RKO (cell line): ENCODE data around the gene FAAP24.
"Not testable (repeated sequence)": the region's sequence is repeated elsewhere in the genome, so short reads cannot be mapped to it uniquely, and the experiment has no call there.

Source experiments
- DNase-seq: peaks from one replicate; pipeline ENCODE4 v3.0.0-alpha.2; 2016; ENCODE audit warnings: low spot score

Gene FAAP24, protein sequence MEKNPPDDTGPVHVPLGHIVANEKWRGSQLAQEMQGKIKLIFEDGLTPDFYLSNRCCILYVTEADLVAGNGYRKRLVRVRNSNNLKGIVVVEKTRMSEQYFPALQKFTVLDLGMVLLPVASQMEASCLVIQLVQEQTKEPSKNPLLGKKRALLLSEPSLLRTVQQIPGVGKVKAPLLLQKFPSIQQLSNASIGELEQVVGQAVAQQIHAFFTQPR

DNA sequence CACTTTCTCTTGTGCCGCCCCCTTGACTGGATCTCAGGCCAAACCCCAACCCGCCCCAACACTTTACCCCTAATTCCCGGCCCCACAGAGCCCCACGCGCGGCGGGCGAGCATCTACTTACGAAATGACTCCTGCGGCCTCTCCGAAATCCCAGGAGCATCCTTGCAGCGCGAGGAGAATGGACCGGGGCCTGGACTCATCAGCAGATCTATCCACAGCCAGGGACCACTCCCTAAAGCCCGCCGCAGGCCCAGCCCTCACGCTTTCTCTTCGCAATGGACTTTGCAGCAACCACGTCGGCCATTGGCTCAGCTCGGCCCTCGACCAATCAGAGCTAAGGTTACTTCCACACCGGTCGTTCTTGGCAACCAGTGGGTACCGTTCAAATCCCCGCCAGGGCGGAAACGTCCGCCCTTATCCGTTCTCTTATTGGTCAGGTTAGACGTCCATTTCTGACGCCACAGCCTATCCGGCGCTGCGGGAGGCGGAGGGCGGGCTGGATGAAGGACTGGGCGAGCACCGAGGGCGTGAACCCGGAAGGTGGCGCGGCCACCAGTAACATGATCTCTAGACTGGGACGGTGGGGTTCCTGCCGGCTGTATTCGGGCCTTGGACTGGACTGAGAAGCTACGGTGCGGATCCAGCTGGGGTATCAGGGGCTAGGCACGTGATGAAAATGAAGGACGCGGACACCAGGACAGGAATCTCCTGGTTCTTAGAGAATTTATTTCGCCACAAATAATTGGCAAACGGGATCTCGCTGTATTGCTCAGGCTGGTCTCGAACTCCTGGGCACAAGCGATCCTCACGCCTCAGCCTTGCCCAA, at the start of gene FAAP24, which contains the start of gene CEP89:
TSS of gene FAAP24 (plus strand) at position 528 of the 826 bp plus-strand sequence. CDS start 955 bp downstream, outside the sequence.
TSS of gene CEP89 (minus strand) at position 244 of the 826 bp plus-strand sequence. CDS start at position 160, 84 bp downstream.
- peak; percentile 99 for DNase-seq

DNA sequence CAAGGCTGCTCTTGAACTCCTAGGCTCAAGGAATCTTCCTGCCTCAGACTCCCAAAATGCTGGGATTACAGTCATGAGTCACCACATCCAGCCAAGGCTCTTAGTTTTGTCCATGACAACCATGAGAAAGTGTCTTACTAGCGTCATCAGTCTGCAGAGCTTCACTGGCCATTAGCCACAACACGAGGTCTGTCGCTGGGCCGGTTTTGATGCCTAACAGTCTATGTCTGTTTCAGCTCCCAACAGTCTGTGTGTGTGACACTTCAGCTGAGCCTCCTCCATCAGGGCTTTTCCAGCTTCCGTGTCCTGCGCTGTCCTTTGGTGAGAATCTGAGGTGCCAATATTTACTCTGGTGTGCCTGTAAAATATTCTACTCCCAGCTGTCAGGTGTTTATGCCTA, 47.8 kb upstream of the FAAP24 start:
- DNase-seq, result peak; percentile 16

DNA sequence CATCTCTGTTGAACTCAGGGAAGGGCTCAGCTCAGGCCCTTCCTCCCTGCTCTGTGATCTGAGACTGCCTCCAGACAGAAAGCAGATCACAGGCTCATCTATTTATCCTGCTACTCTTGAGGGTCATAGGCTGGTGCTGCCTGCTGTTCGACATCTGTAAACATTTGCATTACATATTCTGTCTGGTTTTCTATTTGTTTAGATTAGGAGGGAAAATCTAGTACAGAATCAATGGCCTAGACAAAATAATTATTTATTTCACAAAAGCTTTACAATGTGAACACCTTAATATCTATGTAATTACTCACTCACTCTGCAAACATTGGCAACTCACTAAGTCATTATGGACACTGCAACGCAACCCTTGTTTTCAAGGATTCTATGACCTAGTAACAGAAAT, 43.2 kb upstream of the FAAP24 start:
- no peak for DNase-seq

DNA sequence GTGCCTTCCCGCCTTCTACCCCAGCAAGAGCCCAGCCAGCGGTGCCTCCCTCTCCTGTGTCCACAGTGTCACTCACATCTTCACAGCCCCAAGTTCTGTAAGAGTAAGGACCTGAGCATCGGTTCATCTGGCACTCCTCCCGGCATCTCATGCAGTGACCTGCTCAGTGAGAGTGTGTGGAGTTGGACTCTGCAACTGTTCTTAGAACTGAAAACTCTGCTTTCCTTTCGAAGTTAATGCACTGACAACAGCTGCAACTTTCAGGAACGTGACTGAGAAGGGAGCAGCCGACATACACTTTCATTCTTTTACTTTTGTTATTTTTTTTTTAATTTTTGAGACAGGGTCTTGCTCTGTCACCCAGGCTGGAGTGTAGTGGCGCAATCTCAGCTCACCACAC, 41.5 kb upstream of the FAAP24 start:
- no peak for DNase-seq

DNA sequence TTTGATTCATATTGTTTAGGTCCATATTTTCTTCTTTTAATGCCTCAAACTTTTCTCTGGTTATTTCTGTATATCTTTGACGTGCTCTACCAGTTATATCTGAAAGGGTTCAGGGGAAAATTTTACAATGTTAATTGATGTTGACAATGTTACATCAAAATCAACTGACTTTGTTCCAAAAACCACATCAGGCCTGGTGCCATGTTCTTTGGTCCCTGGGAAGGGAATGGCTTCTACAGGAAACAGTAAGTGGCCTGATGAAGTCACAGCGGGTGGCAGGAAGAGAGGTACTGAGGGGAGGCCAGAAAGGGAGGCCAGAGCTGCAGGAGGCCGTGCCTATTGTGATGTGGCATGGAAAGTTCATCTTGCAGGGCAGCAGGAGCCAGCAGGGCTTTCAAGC, 38.5 kb upstream of the FAAP24 start:
- DNase-seq, result no peak

DNA sequence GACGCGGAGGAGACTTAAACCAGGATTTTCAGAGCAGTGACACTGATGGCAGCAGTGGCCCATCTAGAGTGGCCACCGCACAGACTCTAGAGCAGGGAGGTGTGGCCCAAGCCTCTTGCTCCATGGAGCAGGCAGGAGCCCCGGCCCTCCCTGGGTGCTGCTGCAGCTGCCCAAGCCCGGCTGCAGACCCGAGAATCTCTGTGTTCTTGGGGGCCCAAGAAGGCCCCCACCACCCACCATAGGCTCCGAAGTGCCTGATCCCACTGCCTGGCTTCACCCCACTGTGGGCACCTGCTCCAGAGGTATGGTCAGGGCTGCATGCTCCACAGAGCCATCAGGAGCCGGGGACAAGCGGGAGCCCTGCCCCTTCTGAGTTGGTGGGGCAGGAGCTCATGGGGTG, 36.4 kb upstream of the FAAP24 start:
- no peak for DNase-seq

DNA sequence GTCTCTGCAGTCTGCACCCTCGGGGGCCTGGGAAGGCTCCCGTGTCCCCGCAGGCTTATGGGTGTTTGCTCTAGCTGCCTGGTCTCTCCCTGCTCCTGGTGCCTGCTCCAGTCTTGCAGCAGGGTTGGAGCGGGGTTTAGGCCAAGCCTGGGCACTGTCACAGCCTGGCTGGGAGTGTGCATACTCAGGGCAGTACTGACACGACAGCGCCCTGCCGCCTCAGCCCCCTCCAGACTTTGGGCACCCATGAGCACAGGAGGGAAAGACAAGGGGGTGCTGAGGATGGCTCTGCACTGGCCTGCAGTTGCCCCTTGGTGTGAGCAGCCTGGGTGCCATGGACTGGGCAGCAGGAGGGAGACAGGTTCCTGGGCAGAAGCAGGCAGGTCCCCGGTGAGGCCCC, 36.0 kb upstream of the FAAP24 start:
- DNase-seq, result no peak

DNA sequence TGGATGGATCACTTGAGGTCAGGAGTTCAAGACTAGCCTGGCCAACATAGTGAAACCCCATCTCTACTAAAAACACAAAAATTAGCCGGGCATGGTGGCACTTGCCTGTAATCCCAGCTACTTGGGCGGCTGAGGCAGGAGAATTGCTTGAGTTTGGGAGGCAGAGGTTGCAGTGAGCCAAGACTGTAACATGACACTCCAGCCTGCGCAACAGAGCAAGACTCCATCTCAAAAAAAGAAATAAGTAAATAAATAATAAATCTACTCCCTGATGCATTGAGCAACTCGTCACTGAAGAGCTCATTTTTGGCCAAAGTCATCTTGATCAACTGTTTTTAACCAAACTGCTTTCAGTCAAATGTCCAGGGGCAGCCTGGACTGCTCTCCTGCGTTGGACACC, 30.8 kb upstream of the FAAP24 start:
- DNase-seq, result not testable (repeated sequence)

DNA sequence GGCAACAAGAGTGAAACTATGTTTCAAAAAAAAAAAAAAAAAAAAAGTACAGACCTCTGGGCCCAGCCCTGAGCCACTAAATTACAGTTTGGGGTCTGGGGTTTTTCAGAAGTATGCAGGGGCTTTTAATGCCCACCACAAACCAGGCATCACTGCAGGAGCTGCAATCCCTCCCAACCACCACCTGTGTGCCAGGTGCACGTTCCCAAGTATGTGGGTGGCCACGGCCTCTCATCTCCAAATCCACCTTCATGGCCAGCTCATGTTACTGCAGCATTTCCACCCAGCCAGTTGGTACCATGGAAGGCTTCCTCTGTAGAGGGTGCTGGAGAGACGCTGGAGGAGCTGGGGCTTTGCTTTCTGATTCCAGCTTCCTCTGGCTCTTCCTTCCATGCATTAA, 26.8 kb upstream of the FAAP24 start:
- DNase-seq, result no peak

DNA sequence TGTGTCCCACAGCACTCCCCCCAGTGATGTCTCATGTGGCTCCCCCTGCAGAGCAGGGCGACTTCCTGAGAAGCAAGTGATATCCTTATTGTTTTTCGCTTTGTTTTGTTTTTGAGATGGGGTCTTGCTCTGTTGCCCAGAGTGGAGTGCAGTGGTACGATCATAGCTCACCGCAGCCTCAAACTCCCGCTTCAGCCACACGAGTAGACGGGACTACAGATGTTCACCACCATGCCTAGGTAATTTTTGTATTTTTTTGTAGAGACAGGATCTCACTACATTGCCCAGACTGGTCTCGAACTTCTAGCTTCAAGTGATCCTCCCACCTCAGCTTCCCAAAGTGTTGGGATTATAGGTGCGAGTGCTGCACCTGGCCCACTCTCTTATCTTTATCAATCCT, 5.3 kb upstream of the FAAP24 start:
- no peak for DNase-seq

DNA sequence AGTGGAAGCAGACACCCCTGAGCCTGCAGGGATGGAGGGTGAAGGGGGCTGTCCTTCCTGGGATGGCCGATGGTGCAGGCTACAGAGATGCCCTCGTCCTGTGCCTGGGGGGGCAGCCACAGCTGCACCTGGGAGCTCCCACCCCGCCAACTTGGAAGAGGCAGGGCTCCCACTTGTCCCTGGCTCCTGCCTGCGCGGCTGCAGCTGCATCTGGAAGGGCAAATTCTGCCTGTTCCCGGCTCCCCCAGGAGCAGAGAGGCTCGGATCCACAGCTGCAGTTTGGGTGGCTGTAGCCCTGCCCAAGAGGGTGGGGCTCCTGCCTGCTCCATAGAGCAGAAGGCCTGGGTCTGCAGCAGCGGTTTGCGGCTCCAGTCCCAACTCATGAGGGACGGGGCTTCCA, 2.5 kb upstream of the FAAP24 start:
- DNase-seq, result no peak

DNA sequence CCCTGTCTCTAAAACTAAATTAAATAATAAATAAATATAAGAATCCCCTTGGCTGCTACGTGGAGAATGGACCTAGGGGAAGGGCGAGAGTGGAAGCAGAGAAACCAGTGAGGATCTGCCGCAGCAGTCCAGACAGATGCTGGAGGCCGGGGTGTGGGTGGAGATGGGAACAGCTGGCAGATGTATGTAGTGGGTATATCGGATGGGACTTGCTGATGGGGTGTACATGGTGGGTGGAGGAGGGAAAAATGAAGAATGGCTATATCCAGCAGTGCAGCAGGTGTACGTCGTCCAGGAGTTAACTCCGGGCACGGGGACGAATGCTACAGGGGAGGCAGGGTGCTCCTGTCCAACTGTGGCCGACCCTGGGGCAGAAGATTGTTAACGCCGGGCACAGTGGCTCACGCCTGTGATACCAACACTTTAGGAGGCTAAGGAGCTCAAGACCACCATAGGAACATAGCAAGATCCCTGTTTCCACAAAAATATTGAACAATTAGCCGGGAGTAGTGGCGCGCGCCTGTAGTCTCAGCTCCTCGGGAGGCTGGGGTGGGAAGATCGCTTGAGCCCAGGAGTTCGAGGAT, 938 bp upstream of the FAAP24 start:
- DNase-seq, result peak; percentile 3

DNA sequence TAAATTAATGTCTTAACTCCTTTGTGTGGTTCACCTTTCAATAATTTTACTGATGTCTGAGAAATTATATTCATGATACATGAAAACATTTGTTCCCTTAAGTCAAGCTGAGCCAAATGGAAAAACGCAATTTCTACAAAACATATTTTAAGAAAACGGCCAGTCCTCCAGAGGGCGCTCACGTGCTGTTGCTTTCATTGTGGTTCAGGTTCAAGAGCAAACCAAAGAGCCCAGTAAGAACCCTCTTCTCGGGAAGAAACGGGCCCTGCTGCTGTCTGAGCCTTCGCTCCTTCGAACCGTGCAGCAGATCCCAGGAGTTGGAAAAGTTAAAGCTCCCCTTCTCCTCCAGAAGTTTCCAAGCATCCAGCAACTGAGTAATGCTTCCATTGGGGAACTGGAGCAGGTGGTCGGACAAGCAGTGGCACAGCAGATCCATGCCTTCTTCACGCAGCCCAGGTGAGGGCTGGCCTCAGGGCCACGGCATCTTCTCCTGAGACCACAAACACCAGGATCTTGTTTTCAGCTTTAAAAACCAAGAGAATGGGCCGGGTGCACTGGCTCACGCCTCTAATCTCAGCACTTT, 4.3 kb downstream of the FAAP24 start:
- peak; percentile 70 for DNase-seq

DNA sequence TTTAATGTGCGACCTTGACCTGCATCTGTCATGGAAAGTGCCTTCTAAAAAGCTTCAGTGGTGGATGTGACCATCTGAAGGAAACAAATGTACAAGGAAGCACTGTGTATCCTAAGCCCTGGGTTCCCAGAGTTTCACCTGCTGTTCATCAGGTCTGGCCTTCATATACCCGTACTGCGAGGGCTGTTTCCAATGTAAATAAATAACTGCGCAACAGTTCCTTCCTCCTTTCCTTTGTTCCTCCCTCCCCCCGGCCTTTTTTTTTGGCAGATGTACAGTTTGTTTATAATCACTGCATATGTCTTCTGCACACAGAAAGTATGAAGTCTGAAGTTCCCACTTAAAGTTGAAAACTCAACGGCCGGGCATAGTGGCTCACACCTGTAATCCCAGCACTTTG, 5.2 kb downstream of the FAAP24 start:
- DNase-seq, result no peak

DNA sequence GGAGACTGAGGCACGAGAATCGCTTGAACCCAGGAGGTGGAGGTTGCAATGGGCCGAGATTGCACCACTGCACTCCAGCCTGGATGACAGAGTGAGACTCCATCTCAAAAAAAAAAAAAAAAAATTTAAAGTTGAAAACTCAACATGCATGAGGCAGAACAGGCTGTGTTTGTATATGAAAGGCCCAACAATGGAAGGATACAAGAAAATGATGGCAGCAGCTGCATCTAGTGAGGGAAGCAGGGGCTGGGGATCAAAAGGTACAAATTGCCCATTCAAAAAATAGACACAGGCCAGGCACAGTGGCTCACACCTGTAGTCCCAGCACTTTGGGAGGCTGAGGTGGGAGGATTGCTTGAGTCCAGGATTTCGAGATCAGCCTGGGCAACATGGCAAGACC, 5.8 kb downstream of the FAAP24 start:
- DNase-seq, result not testable (repeated sequence)

DNA sequence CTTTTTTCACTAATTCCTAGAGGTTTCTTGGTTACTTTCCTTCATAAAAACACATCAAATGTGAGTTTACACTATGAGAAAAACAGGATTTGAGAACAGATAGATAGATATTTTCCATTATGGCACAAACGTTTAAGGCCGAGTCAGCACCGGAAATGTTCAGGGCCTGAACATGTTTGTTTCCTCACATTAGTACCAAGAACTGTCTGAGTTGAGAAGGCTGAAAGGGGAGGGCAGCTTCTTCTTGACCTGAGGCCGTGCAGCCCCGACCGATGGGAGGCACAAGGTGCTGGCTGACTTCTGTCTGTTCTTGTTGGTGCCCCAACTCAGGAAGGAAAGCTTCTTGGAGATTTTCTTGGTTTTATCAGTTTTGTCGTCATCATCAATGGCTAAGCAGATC, 7.8 kb downstream of the FAAP24 start:
- DNase-seq, result not testable (repeated sequence)

DNA sequence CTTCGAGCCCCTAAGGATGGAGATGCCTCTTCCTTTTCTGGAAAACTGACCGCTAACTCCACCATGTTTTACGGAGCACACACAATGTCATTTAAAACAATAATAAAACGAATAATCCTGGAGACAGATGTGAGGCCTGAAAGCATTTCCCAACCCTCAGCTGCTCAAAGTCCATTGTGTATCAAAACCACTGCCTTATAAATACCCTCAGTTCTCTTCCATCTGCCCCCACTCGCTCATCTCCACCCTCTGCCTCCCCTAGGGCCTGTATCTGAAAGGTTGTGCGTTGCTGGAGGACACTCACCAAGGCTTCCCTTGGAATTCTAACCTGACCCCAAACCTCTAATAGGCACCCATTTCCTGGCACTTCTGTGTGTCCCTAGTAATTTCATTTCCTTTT, 10.4 kb downstream of the FAAP24 start:
- DNase-seq, result not testable (repeated sequence)

DNA sequence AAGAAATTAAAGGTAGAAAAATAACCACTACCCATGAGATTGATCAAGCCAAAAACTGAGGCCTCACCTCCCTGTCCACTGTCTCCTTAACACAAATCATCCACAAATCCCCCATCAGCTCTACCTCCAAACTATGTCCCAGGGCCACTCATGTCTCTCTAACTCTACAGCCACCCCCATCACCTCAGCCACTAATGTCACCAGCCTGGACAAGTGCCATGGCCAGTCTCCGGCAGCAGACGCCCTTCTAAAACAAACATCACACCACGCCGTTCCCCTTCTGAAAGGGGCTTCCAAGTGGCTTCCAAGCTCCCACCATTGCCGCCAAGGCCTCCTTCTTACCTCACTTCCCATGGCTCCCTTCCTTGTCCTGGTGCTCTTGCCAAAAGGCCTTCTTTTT, 16.2 kb downstream of the FAAP24 start:
- not testable (repeated sequence) for DNase-seq

DNA sequence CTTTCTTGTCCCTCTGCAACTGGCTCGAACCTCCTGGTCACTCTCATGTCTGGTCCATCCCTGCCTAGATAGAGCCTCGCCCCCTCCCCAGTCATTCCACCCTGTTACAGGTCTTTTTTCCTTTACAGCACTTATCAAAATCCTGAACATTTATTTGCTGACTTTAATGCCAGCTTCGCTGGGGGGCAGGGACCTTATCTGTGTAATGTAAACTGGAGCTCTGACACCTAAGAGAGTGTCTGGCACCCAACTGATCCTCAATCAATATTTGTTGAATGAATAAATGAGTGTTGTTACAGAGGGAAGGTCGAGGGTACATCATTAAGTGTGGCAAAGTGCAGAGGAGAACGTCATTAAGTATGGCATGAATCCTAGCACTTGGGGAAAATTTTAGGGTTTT, 16.7 kb downstream of the FAAP24 start:
- no peak for DNase-seq

DNA sequence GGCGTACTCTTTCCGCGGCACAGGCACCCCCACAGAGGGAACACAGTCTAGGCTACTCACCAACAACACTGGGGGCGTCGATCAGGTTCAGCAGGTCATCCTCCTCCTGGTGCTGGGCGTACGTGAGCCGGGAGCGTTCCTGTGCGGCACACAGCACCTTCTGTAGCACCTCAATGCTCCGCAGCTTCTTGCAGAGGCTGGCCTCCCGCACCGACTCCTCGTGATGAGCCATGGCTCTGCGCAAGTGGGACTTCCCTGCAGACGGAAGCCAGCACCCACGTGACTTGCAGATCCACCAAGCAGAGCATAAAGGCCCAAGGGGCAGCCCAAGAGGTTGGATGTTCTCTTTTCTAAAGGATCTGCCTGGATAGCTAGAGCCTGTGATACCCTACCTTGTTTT, 23.9 kb downstream of the FAAP24 start:
- DNase-seq, result not testable (repeated sequence)

DNA sequence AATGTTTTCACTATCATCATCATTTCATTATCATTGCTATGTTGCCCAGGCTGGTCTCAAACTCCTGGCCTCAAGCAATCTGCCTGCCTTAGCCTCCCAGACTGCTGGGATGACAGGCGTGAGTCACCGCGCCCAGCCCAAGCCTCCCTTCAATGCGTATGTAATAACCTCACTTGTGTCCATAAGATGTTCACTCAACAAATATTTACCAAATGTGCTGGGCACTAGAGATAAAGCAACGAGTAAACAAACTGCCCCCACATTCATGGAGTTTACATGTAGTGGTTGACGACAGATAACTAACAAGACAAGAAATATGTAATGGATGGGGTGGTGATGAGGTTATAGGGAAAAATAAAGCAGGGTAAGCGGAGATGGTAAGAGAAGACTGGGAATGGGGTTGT, 25.0 kb downstream of the FAAP24 start:
- not testable (repeated sequence) for DNase-seq

DNA sequence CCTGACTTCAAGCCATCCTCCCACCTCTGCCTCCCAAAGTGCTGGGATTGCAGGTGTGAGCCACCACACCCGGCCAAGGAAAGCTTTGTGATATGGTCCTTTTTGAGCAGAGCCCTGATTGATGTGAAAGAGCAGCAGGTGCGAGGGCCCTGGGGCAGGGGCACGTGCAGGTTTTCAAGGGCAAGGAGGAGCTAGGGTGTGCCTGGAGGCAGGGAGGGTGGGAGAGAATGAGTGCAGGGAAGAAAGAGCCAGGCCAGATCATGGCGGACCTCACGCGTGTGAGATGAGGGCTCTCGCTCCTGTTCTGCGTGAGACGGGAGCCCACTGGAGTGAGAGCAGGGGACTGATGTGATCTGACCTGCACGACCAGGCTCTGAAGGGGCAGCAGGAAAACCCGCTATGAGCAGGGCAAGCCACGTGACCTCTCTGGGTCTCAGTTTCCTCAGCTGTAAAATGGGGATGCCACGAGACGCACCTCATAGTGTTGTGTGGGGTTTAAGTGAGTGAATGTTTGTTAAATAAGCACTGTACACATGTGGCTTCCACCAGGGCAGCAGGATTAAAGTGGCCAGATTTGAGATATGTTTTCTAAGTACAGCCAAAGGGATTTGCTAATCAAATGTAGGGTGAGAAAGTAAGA, 25.8 kb downstream of the FAAP24 start:
- DNase-seq, result no peak
